ENCODE results near the gene ZNF18. TPM values are rescaled to one million over a fixed set of nuclear protein-coding genes. Genes with fewer than 3 reads are reported as not detected.

ZNF18 gene
- total and polyA plus RNA-seq, 2 of the 4 experiments (the other 2 are of a cell fraction): 4.5 to 11.7 TPM

DNA sequence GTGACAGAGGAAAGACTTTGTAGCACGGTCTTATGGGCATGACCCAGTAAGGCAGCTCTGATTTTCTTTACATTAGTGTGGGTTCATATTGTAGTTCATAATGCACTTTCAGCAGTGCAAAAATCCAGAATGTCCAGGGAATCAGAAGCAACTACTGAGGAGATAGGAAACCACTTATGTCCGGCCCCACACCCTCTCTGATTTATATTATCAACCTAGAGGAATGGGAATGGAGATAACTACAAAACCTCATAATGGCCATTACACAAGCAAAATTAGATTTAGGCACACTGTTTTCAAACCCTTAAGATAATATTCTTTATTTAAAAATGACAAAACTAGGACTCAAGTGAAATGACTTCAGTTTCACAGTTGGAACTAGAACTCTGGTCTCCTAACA, 31.3 kb upstream of the ZNF18 start:
- H4K20me1 ChIP-seq (ENCODE audit: insufficient read depth, low read length): peaks cover 66% of the 10 kb centered on the region
- no TSS peak for BruUV-seq (replicated peaks)

More for the DNA sequence above, 31.3 kb upstream of the ZNF18 start:
- H3K4me1 ChIP-seq (ENCODE audit: control insufficient read depth, insufficient read depth, low read length): no peaks in the 10 kb centered on the region
- H3K4me2 ChIP-seq (ENCODE audit: low read depth, low read length): no peak overlapping the region
- no peak overlapping the region for H2AK9ac ChIP-seq (replicated peaks; ENCODE audit: low read depth, low read length, poor library complexity)
- H3K56ac ChIP-seq (ENCODE audit: extremely low read depth, insufficient read depth, low read length): no peak overlapping the region
- H3K9me1 ChIP-seq (ENCODE audit: insufficient read depth, low read length): no peaks in the 10 kb centered on the region
- H4K91ac ChIP-seq (ENCODE audit: insufficient read depth, low read depth, low read length): no peak overlapping the region
- no peaks in the 10 kb centered on the region for H3K27me3 ChIP-seq (ENCODE audit: control insufficient read depth, insufficient read depth, low read length)
- dilution Hi-C loops (cut with HindIII; ENCODE audit: low sequenced_read_pairs, unreplicated experiment) (no loop called here), in situ Hi-C loops (cut with MboI; ENCODE audit: low sequenced_read_pairs) (no loop called here), intact Hi-C loops (cut with micrococcal nuclease) (no loop called here)
- no peak overlapping the region for H2BK20ac ChIP-seq (ENCODE audit: low read depth, low read length)
- H2AK5ac ChIP-seq (ENCODE audit: low read depth, low read length): no peak overlapping the region
- H3K18ac ChIP-seq (ENCODE audit: low read depth, low read length): no peak overlapping the region
- no peak overlapping the region for H3K14ac ChIP-seq (replicated peaks; ENCODE audit: low read depth, low read length)
- H3K23ac ChIP-seq (ENCODE audit: low read depth, low read length): no peak overlapping the region
- H3K36me3 ChIP-seq (ENCODE audit: control insufficient read depth, insufficient read depth, low read length): peaks cover 1% of the 10 kb centered on the region; the same call in 1 of the 2 replicates
- no peak overlapping the region for H3K4me3 ChIP-seq (ENCODE audit: insufficient read depth, low read depth, low read length)
- H4K8ac ChIP-seq (ENCODE audit: low read depth in 2 of 2, low read length in 2 of 2): no peak overlapping the region
- DNase-seq: no peak
- ChIA-PET CTCF (interaction anchor here (0.5 kb wide), 1 partner anchor 150 kb away, joined by 3 read pairs; no protein-coding TSS in a partner anchor), POLR2A (ENCODE audit: unreplicated experiment) (no interaction called here)
- ATAC-seq (ENCODE audit: low read depth): no peak
- no CpG with 5 or more reads among the region's 2 CpGs for WGBS, 2 experiments (ENCODE audit: extremely low coverage in 2 of 2, insufficient read length in 1 of 2)
- no peak overlapping the region for H2AFZ ChIP-seq (replicated peaks; ENCODE audit: low read length, poor library complexity)
- no peak overlapping the region for H4K5ac ChIP-seq (ENCODE audit: low read depth, low read length)
- no peak overlapping the region for H2BK5ac ChIP-seq (ENCODE audit: low read depth, low read length, poor library complexity, severe bottlenecking)
- no peak overlapping the region for H3K27ac ChIP-seq (ENCODE audit: insufficient read depth, low read length)
- no peak overlapping the region for H3K9ac ChIP-seq (ENCODE audit: low read depth, low read length)
- H3K79me1 ChIP-seq (ENCODE audit: low read depth in 1 of 2, low read length in 2 of 2): peaks cover 37 to 56% of the 10 kb centered on the region in 2 experiments
- H2BK120ac ChIP-seq (ENCODE audit: low read depth, low read length): no peak overlapping the region
- TF ChIP-seq, protein P1, sequence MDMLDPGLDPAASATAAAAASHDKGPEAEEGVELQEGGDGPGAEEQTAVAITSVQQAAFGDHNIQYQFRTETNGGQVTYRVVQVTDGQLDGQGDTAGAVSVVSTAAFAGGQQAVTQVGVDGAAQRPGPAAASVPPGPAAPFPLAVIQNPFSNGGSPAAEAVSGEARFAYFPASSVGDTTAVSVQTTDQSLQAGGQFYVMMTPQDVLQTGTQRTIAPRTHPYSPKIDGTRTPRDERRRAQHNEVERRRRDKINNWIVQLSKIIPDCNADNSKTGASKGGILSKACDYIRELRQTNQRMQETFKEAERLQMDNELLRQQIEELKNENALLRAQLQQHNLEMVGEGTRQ (IDR thresholded peaks at IDR 0.05; ENCODE audit: low read depth, low read length): no peak
- no peak for TF ChIP-seq POLR2A (IDR thresholded peaks at IDR 0.05; ENCODE audit: low read depth, low read length)
- TF ChIP-seq FOS (IDR thresholded peaks at IDR 0.05; ENCODE audit: low read depth, low read length): no peak
- TF ChIP-seq, protein P2, sequence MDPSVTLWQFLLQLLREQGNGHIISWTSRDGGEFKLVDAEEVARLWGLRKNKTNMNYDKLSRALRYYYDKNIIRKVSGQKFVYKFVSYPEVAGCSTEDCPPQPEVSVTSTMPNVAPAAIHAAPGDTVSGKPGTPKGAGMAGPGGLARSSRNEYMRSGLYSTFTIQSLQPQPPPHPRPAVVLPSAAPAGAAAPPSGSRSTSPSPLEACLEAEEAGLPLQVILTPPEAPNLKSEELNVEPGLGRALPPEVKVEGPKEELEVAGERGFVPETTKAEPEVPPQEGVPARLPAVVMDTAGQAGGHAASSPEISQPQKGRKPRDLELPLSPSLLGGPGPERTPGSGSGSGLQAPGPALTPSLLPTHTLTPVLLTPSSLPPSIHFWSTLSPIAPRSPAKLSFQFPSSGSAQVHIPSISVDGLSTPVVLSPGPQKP (IDR thresholded peaks at IDR 0.05; ENCODE audit: borderline replicate concordance, low read depth, low read length): no peak
- TF ChIP-seq CEBPB (IDR thresholded peaks at IDR 0.05; ENCODE audit: low read depth, low read length): no peak
- TF ChIP-seq RCOR1 (IDR thresholded peaks at IDR 0.05; ENCODE audit: insufficient replicate concordance, low read length): no peak
- no peak for TF ChIP-seq BHLHE40 (IDR thresholded peaks at IDR 0.05; ENCODE audit: low read depth, low read length)
- TF ChIP-seq MAZ (IDR thresholded peaks at IDR 0.05; ENCODE audit: borderline replicate concordance, low read depth, low read length): no peak
- TF ChIP-seq MXI1 (IDR thresholded peaks at IDR 0.05; ENCODE audit: borderline replicate concordance, low read depth, low read length): no peak
- TF ChIP-seq RFX5 (IDR thresholded peaks at IDR 0.05; ENCODE audit: low read depth, low read length): no peak
- TF ChIP-seq MAFK (IDR thresholded peaks at IDR 0.05; ENCODE audit: low read depth, low read length): no peak
- no peak overlapping the region for H2BK15ac ChIP-seq (ENCODE audit: low read depth, low read length)
- no peaks in the 10 kb centered on the region for H3K9me3 ChIP-seq (ENCODE audit: control insufficient read depth, insufficient read depth, low read length)
- no peak overlapping the region for H3K4ac ChIP-seq (ENCODE audit: low read depth, low read length)

Data from IMR-90 (cell line).